ENCODE results near the gene PPP2R5A. TPM values are rescaled to one million over a fixed set of nuclear protein-coding genes. Genes with fewer than 3 reads are reported as not detected.
A peak's percentile ranks its signal among the peaks of the same experiment; 100 is the strongest.

PPP2R5A gene
- total and polyA plus RNA-seq, 2 of the 13 experiments (the other 11 are each of a cell fraction or from before 2014, with no cell fraction given) = 22.0 to 31.4 TPM

DNA sequence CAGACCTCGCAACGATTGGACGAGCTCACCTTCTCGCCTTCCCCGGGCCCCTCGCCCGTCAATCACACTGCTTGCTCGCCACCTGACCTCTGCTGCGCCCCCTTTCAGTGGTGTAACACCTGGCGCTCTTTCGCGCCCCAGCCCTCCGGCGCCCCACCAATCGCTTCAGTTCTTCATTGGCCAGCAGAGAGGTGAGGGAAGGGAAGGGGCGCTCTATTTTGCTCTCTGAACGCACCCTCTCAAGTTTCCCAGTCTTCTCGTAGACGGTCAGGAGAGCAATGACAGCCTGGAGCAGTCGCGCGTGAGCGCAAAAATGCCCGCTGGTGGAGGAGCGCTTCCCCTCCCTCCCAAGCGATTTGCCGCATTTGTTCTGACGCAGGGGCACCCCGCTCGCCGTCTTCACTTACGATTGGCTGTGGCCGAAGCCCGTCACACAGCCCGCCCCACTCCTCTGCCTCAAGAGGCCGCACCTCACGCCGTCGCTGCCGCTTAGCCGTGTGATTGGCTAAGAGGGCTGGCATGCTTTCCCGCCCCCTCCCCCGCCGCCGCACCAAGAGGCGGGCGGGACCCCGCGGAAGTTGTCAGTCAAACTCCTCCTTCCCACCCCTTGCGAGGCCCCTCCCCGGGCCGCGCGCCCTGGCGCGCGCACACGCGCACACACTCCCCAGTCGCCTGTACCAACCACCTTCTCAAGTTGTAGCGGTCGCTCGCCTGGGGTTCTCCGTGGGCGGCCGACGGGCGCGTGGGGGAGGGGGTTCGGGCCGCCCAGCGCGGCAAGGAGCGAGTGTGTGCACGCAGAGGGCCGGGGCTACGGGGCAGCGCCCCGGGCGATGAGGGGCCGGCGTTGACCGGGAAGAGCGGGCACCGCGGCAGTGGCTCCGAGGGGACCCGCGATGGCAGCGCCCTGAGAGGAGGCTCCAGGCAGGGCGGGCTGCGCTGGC, at the start of gene PPP2R5A (continued):
- TF ChIP-seq, protein P1, sequence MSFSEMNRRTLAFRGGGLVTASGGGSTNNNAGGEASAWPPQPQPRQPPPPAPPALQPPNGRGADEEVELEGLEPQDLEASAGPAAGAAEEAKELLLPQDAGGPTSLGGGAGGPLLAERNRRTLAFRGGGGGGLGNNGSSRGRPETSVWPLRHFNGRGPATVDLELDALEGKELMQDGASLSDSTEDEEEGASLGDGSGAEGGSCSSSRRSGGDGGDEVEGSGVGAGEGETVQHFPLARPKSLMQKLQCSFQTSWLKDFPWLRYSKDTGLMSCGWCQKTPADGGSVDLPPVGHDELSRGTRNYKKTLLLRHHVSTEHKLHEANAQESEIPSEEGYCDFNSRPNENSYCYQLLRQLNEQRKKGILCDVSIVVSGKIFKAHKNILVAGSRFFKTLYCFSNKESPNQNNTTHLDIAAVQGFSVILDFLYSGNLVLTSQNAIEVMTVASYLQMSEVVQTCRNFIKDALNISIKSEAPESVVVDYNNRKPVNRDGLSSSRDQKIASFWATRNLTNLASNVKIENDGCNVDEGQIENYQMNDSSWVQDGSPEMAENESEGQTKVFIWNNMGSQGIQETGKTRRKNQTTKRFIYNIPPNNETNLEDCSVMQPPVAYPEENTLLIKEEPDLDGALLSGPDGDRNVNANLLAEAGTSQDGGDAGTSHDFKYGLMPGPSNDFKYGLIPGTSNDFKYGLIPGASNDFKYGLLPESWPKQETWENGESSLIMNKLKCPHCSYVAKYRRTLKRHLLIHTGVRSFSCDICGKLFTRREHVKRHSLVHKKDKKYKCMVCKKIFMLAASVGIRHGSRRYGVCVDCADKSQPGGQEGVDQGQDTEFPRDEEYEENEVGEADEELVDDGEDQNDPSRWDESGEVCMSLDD (CRISPR knock-in tag; IDR thresholded peaks at IDR 0.05; ENCODE audit: borderline replicate concordance) = peak; percentile 95
- TF ChIP-seq, protein P2, sequence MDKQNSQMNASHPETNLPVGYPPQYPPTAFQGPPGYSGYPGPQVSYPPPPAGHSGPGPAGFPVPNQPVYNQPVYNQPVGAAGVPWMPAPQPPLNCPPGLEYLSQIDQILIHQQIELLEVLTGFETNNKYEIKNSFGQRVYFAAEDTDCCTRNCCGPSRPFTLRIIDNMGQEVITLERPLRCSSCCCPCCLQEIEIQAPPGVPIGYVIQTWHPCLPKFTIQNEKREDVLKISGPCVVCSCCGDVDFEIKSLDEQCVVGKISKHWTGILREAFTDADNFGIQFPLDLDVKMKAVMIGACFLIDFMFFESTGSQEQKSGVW (CRISPR knock-in tag; IDR thresholded peaks at IDR 0.05; ENCODE audit: borderline replicate concordance) = no peak
- peak; percentile 35; the same call in 1 of the 2 replicates for TF ChIP-seq FOXK1 (CRISPR knock-in tag; IDR thresholded peaks at IDR 0.05; ENCODE audit: borderline replicate concordance, low read depth)
- no peak for TF ChIP-seq NCOR1 (IDR thresholded peaks at IDR 0.05; ENCODE audit: borderline replicate concordance, low read length)
- no peak; the same call in 1 of the 2 replicates for TF ChIP-seq ZSCAN25 (CRISPR knock-in tag; IDR thresholded peaks at IDR 0.05)
- no peak; the same call in 1 of the 2 replicates for TF ChIP-seq BHLHE40 (IDR thresholded peaks at IDR 0.05; ENCODE audit: low read length)
- TF ChIP-seq, protein P3, sequence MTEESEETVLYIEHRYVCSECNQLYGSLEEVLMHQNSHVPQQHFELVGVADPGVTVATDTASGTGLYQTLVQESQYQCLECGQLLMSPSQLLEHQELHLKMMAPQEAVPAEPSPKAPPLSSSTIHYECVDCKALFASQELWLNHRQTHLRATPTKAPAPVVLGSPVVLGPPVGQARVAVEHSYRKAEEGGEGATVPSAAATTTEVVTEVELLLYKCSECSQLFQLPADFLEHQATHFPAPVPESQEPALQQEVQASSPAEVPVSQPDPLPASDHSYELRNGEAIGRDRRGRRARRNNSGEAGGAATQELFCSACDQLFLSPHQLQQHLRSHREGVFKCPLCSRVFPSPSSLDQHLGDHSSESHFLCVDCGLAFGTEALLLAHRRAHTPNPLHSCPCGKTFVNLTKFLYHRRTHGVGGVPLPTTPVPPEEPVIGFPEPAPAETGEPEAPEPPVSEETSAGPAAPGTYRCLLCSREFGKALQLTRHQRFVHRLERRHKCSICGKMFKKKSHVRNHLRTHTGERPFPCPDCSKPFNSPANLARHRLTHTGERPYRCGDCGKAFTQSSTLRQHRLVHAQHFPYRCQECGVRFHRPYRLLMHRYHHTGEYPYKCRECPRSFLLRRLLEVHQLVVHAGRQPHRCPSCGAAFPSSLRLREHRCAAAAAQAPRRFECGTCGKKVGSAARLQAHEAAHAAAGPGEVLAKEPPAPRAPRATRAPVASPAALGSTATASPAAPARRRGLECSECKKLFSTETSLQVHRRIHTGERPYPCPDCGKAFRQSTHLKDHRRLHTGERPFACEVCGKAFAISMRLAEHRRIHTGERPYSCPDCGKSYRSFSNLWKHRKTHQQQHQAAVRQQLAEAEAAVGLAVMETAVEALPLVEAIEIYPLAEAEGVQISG (CRISPR knock-in tag; IDR thresholded peaks at IDR 0.05) = peak; percentile 72
- TF ChIP-seq ZNF431 (CRISPR knock-in tag; IDR thresholded peaks at IDR 0.05; ENCODE audit: borderline replicate concordance, low read depth) = 0 out of 2 replicates have a peak, but pooled peaks have one; percentile 67
- TF ChIP-seq, protein P4, sequence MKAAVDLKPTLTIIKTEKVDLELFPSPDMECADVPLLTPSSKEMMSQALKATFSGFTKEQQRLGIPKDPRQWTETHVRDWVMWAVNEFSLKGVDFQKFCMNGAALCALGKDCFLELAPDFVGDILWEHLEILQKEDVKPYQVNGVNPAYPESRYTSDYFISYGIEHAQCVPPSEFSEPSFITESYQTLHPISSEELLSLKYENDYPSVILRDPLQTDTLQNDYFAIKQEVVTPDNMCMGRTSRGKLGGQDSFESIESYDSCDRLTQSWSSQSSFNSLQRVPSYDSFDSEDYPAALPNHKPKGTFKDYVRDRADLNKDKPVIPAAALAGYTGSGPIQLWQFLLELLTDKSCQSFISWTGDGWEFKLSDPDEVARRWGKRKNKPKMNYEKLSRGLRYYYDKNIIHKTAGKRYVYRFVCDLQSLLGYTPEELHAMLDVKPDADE (CRISPR knock-in tag; IDR thresholded peaks at IDR 0.05) = no peak
- TF ChIP-seq ZMYM2 (CRISPR knock-in tag; IDR thresholded peaks at IDR 0.05) = peak; percentile 94
- TF ChIP-seq ZNF775 (CRISPR knock-in tag; IDR thresholded peaks at IDR 0.05; ENCODE audit: borderline replicate concordance) = no peak
- peak; percentile 46 for TF ChIP-seq YY1 (IDR thresholded peaks at IDR 0.05; ENCODE audit: insufficient read depth, insufficient replicate concordance, low read depth, low read length)
- TF ChIP-seq ZNF790 (CRISPR knock-in tag; IDR thresholded peaks at IDR 0.05; ENCODE audit: borderline replicate concordance) = peak; percentile 29; the same call in 1 of the 2 replicates
- TF ChIP-seq ZNF879 (CRISPR knock-in tag; IDR thresholded peaks at IDR 0.05) = peak; percentile 24; the same call in 1 of the 2 replicates
- no peak for TF ChIP-seq ZNF367 (CRISPR knock-in tag; IDR thresholded peaks at IDR 0.05; ENCODE audit: borderline replicate concordance)
- TF ChIP-seq, protein P5, sequence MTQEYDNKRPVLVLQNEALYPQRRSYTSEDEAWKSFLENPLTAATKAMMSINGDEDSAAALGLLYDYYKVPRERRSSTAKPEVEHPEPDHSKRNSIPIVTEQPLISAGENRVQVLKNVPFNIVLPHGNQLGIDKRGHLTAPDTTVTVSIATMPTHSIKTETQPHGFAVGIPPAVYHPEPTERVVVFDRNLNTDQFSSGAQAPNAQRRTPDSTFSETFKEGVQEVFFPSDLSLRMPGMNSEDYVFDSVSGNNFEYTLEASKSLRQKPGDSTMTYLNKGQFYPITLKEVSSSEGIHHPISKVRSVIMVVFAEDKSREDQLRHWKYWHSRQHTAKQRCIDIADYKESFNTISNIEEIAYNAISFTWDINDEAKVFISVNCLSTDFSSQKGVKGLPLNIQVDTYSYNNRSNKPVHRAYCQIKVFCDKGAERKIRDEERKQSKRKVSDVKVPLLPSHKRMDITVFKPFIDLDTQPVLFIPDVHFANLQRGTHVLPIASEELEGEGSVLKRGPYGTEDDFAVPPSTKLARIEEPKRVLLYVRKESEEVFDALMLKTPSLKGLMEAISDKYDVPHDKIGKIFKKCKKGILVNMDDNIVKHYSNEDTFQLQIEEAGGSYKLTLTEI (CRISPR knock-in tag; conservative IDR thresholded peaks at IDR 0.05) = no peak
- no peak for TF ChIP-seq ZNF558 (CRISPR knock-in tag; IDR thresholded peaks at IDR 0.05; ENCODE audit: borderline replicate concordance)
- no peak for TF ChIP-seq ZNF484 (CRISPR knock-in tag; IDR thresholded peaks at IDR 0.05; ENCODE audit: borderline replicate concordance, low read depth)

Measured in HepG2 (cell line).